Measurements from ENCODE around the gene TSNAX.

DNA sequence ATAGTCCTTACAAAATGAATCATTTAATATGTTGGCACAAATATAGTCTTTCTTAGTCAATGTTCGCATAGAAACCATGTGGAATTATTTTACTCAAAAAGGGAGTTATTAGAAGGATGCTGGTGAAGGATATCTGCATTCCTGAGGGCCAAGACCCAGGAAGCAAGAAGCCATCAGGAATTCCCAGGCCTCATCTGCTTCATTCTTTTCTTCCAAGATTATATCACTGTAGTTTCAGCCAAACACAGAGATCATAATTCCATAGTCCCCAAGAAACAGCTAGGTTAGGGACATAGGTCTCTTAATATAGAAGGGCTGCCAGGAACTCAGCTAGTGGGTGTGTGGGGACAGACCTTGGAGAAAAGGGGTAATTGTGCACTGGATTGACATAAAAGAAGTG is 69.5 kb downstream of the TSNAX start:
- no peak for TF ChIP-seq RAD21 (IDR thresholded peaks at IDR 0.05)
- TF ChIP-seq YY1 (IDR thresholded peaks at IDR 0.05): no peak
- TF ChIP-seq EGR1 (IDR thresholded peaks at IDR 0.05; ENCODE audit: low read depth in 2 of 2): no peak

All from liver (tissue), 2 donors.